ENCODE results near the gene AGTPBP1.
A peak's percentile ranks its signal among the peaks of the same experiment; 100 is the strongest.
"Not testable (repeated sequence)": the region's sequence is repeated elsewhere in the genome, so short reads cannot be mapped to it uniquely, and the experiment has no call there.

Gene AGTPBP1, protein sequence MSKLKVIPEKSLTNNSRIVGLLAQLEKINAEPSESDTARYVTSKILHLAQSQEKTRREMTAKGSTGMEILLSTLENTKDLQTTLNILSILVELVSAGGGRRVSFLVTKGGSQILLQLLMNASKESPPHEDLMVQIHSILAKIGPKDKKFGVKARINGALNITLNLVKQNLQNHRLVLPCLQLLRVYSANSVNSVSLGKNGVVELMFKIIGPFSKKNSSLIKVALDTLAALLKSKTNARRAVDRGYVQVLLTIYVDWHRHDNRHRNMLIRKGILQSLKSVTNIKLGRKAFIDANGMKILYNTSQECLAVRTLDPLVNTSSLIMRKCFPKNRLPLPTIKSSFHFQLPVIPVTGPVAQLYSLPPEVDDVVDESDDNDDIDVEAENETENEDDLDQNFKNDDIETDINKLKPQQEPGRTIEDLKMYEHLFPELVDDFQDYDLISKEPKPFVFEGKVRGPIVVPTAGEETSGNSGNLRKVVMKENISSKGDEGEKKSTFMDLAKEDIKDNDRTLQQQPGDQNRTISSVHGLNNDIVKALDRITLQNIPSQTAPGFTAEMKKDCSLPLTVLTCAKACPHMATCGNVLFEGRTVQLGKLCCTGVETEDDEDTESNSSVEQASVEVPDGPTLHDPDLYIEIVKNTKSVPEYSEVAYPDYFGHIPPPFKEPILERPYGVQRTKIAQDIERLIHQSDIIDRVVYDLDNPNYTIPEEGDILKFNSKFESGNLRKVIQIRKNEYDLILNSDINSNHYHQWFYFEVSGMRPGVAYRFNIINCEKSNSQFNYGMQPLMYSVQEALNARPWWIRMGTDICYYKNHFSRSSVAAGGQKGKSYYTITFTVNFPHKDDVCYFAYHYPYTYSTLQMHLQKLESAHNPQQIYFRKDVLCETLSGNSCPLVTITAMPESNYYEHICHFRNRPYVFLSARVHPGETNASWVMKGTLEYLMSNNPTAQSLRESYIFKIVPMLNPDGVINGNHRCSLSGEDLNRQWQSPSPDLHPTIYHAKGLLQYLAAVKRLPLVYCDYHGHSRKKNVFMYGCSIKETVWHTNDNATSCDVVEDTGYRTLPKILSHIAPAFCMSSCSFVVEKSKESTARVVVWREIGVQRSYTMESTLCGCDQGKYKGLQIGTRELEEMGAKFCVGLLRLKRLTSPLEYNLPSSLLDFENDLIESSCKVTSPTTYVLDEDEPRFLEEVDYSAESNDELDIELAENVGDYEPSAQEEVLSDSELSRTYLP

DNA sequence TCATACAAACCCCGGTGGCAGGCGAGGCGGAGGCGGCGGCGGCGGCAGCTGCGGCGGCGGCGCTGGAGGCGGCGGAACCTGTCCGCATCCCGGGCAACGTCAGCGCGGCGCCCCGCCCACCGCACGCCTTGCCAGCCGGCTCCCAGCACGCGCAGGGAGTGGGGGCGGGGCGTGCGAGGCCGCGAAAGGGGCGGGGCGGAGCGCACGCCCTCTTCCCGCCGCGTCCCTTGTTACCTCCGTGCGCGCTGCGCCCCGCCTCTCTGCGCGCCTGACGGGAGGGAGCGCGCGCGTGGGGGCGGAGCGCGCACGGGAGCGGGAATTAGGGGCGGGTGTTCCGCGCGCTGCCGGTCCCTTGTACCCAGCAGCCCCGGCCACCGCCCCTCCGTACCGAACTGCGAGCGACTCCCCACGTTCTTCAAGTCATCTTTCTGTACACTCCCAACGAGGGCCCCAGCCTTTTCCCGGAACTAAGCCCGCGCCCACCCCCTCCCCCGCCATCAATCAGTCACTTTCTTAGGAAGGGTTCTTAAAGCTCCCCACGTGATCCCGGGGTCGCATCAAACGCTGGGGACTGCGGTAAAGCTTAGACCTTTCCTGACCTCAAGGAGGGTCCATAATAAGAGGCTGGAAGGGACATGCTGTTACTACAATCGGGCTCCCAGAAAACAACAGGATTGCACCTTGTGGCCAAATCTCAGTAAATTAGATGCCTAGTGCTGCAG lies at the start of gene AGTPBP1:
Gene AGTPBP1, minus strand, starts transcription at position 80 of the 722 bp plus-strand sequence. CDS start 29,421 bp downstream, outside the sequence.
- DNase-seq (ENCODE audit: low spot score) = peak; percentile 96

DNA sequence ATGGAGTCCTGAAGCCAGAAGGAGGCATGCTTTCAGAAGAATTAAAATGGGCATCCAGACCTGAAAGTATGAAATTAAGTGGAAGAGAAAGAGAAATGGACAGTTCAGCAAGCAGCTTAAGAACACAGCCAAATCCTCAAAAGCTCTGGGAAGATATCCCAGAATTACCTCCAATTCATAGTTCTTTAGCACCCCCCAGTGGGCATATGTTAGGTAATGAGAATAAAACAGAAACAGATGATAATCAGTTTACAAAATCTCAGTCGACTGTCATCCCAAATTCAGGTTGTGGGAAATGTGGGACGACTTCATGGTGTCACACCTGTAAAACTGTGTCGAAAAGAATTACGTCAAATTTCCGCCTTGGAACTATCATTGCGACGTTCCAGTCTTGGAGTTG lies 44.4 kb upstream of the AGTPBP1 start:
- not testable (repeated sequence) for DNase-seq (ENCODE audit: low spot score)

DNA sequence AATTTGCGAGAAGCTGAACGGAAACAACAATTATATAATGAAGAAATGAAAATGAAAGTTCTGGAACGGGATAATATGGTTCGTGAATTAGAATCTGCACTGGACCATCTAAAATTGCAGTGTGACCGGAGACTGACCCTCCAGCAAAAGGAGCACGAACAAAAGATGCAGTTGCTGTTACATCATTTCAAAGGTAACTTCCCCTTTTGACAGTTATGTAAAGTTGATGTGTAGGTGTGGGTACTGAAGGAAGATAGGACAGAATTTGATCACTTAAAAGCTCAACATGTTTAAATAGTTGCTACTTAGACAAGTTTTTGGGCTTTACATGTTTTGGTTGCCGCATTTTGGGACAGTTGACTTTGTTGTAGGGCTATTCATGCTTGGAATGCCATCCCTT lies 32.1 kb upstream of the AGTPBP1 start:
- DNase-seq (ENCODE audit: low spot score) = not testable (repeated sequence)

DNA sequence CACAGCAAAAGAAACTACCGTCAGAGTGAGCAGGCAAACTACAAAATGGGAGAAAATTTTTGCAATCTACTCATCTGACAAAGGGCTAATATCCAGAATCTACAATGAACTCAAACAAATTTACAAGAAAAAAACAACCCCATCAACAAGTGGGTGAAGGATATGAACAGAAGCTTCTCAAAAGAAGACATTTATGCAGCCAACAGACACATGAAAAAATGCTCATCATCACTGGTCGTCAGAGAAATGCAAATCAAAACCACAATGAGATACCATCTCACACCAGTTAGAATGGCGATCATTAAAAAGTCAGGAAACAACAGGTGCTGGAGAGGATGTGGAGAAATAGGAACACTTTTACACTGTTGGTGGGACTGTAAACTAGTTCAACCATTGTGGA lies 20.0 kb upstream of the AGTPBP1 start:
- DNase-seq (ENCODE audit: low spot score) = not testable (repeated sequence)

DNA sequence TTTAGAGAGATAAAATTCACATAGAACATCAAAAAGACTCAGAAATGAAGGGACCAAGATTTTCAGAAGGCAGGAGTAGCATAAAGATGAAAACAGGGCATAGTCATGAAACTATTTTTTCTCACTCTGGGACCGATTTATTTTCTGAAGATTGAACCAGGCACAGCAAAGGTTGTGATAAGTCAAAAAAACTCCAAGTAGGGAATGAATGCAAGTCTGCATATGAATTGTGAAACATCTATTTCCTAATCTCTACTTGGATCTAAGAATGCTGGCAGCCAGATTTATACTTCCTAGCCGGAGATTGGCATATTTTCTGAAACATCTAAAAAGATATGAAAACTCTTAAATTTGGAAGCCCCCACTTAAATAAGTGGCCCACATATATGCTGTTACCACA lies 16.0 kb upstream of the AGTPBP1 start:
- DNase-seq (ENCODE audit: low spot score) = not testable (repeated sequence)

DNA sequence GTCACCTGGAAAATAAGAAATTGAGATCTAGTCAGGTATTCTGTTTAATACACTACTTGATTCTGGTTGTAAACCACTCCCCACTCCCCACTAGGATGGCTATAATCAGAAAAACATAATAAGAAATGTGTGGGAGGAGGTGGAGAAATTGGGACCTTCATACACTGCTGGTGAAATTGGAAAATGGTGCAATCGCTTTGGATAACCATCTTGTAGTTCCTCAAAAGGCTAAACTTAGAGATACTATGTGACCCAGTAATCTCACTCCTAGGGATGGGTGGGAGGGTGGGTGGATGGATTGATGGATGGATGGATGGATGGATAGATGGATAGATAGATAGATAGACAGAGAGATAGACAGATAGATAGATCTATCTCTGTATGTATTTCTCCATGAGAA lies 14.5 kb upstream of the AGTPBP1 start:
- DNase-seq (ENCODE audit: low spot score) = not testable (repeated sequence)

DNA sequence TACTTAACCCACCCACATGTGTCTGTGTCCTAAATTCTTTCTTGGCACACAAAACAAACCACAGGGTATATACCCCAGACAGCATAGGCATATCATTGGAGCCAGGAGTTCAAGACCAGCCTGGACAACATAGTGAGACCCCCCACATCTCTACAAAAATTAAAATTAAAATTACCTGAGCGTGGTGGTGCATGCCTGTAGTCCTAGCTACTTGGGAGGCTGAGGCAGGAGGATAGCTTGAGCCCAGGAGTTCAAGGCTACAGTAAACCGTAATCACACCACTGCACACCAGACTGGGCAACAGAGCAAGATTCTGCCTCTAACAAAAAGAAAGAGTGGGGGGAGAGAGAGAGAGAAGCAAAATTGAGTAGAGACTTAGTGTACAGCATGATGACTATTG lies 4.6 kb upstream of the AGTPBP1 start:
- DNase-seq (ENCODE audit: low spot score) = no peak

DNA sequence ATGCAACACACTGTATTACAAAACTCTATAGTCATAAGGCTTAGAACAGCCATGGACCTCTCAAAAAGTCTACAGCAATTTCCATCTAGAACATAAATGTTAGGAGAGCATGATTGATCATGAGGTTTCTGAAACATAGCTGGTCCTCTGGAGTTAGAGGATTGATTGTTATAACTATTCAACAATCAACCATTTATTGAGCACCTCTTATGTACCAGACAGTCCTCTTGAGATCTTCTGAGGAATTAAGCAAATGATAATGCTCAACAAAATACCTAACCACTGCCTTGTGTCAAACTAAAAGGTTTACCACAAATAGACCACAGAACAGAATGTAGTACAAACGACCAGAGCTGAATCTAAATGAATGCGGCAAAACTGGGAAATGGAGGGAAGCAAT lies 3.4 kb upstream of the AGTPBP1 start:
- DNase-seq (ENCODE audit: low spot score) = no peak

DNA sequence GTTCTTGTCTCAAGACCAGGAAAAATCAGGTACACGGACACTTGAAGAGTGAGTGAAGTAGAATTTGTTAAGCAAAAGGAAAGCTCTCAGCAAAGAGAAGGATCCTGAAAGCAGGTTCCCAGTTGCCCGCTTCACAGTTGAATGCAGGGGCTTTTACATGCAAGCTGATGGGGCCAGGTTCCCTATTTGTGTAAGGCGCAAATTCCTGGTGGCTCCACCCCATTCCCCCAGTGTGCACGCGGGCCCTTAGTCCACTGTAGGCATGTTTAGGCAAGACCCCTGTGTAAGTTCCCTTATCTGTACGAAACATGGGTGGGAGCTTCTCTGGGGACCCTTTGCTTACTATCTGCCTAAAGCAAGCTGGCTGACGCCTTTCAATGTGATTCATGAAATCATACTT lies 2.7 kb upstream of the AGTPBP1 start:
- no peak for DNase-seq (ENCODE audit: low spot score)

DNA sequence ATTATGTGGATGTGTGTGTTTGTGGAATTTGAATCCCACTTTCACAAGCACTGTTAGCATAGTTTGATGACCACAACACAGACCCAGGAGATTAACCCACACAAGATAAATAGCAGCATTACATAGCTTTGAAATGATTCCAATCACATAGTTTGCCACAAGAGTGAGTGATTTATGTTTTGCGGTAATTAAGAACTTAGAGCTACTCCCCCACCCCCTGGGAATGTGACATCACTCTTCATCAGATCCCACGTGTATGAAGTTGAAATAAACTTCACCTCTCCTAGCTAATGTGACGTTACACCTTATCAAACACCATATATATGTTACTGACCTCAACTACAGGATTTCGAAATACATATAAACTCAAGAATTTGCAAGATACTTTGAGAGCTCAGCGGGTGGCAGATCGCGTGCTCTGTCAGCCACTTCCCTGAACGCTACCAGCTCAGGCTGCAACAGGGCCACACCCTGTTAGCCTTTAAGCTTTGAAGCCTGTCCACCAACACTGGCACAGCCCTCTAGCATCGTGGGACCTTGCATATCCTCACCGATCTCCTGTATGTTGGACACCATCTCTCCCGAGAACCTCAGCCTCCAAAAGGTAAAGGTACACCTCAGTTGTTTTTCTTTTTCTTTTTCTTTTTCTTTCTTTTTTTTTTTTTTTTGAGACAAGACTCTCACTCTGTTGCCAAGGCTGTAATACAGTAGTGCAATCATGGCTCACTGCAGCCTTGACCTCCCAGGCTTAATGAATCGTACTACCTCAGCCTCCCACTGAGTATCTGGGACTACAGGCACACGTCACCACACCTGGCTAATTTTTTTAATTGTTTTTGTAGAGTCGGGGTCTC lies 1.7 kb upstream of the AGTPBP1 start:
- DNase-seq (ENCODE audit: low spot score) = no peak

DNA sequence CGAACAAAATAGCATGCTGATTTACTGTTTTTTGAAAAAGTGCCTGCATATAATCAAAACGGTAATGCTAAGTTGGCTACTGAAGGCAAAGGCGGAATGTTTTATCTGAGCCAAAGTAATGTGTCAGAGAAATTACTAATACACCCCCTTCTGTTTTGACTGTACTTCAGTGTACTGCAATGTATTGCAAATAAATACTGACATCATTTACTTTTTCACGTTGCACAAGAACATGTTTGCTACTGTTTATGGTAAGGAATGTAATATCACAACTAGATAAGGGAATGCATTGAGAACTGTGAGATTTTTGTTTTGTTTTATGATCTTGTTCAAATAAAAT lies 813 bp upstream of the AGTPBP1 start:
- DNase-seq (ENCODE audit: low spot score) = no peak

DNA sequence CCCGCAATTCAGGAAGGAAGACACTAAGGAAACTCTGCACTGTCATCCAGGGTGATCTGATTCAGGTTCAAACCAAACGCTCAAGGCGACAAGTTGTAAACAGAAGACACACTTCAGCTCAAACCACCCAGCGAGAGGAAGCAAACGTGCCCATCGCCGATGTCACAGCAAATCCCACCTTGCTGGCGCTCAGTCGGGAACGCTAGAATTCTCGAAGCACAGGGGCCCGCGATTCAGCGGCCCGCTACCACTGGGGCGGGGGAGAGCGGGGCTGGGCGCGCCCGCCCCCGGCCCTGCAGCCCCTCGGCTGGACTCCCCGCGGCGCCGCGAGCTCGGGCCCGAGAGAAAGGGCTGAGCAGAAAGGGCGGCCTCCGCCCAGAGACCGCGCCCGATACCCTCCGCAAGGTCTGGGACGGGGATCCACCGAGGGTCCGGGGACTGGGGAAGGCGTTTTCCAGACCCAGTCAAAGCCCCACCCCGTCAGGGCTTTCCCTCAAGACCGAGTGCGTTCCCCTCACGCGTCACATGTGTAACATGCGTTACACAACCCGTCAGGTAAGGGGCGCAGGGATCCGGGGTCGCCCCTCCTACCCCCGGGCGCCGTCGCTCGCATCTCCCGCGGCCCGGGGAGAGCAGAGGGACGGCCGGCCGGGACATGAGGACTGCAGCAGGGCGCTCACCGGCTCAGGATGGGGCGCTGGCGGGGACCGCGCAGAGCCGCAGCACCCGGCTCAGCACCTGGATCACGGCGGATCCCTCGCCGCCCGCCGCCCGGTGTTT lies 469 bp downstream of the AGTPBP1 start:
- DNase-seq (ENCODE audit: low spot score) = peak; percentile 74

DNA sequence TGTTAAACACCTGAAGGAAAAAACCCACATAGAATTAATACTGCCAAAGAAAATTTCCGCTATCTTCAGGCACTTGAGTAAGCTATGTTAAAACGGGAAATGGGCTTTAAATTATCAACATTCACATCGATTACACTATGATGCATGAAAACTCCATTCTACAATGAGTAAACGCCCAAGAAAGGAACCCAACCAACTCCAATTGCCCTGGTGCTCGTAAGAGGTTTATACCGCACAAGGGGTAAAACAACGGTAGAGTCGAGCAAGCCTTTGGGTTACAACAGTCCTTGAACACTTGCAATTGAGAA lies 1.0 kb downstream of the AGTPBP1 start:
- DNase-seq (ENCODE audit: low spot score) = peak; percentile 25

DNA sequence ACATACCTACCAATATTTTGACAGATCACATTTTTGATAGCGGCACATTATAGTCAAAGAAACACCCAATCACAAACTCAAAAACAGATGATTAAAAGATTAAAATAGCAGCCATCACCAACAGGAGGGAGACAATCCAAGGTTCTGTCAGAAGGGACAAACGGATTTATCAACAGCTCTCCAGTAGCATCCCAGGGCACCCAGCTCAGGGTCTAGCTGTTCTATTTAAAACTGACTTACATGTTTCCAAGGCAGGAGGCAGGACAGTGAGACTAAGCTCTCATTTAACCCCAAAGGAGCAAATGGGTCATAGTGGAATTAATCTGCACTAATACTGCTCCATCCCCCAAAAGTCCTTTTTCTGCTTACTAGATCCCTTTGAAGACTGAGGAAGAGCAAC lies 3.2 kb downstream of the AGTPBP1 start:
- peak; percentile 29 for DNase-seq (ENCODE audit: low spot score)

DNA sequence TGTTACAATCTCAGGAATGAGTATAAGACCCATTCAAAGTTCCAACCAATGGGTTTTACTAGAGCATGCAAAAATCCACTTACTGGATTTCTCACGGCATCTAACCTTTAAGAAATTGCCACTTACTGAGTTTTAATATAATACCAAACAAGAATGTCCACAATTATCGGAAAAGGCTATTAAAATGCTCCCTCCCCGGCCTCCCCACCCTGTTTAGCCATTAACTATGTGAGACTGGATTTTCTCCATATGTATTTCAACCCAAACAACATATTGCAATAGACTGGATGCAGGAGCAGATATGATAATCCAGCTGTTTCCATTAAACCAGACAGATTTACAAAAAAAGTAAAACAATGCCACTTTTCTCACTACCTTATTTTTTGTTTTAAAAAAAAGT lies 4.1 kb downstream of the AGTPBP1 start:
- no peak for DNase-seq (ENCODE audit: low spot score)

DNA sequence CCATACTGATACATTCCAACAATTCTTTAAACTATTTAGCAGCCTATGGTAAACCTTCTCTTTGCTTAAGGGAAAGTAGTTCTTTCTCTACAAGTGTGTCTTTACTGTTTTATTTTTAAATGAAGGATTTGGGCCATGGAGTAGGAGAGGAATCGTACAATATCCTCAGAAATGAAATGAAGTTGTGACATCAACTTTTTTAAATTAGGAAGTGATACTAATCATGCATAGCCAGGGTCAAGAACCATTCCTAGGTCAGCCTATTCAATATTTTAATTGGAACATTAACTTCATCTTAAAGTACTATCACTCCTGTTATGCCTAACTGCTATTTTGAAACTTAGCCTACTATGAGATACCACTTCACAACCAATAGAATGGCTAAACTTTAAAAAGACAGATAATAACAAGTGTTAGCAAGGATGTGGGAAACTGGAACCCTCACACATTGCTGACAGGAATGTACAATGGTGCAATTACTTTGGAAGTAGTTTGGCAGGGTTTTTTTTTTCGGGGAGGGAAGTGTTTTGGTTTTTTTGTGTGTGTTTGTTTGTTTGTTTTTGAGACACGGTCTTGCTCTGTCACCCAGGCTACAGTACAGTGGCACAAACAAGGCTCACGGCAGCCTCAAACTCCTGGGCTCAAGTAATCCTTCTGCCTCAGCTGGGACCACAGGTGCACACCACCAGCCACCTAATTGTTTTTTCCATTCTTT lies 10.7 kb downstream of the AGTPBP1 start:
- no peak for DNase-seq (ENCODE audit: low spot score)

DNA sequence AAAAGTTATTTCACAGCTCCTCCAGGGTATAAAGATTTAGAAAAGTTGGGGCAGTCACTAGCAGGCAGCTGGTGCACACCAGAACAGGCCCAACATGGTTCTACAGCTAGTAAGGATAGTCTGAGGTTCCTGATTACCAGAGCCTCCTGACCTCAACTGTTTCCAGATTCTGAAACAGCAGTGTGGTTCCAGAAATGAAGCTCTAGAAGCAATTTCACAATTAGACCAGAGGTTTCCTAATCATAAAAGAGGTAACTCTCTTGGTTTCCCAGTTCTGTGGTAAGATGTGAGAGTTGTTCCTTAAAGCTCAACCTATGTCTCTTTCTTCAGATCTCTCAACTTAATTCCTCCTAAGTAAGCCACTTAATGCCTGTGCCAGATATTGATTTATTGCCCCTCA lies 11.9 kb downstream of the AGTPBP1 start:
- DNase-seq (ENCODE audit: low spot score) = no peak

DNA sequence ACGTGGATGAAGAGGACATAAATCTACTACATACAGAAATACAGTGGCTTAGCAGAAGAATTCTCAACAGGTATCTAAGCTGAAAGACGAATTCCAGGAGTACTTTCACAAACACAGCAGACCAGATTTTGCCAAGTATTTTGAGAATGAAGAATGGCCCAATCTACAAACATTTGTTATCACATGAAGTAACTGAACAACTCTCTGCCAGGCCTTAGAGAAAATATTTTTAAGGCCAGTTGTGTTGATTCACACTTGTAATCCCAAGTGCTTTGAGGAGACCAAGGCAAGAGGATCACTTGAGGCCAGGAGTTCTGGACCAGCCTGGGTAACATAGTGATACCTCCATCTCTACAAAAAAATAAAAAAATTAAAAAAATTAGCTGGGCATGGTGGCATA lies 14.3 kb downstream of the AGTPBP1 start:
- DNase-seq (ENCODE audit: low spot score) = no peak

DNA sequence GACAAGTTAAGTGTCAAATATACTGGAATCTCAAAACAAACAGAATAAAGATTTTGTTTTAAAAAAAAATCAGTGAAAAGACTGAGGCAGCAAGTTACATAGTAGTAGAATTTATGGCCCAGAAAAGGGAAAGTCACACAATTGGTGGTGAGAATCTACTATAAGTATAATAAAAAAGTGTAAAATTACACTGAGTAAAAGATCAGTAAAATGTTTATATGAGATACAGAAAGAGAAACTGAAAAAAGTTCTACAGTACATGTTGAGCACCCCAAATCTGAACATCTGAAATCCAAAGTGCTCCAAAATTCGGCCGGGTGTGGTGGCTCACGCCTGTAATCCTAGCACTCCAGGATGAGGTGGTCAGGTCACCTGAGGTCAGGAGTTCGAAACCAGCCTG lies 15.0 kb downstream of the AGTPBP1 start:
- DNase-seq (ENCODE audit: low spot score) = no peak

DNA sequence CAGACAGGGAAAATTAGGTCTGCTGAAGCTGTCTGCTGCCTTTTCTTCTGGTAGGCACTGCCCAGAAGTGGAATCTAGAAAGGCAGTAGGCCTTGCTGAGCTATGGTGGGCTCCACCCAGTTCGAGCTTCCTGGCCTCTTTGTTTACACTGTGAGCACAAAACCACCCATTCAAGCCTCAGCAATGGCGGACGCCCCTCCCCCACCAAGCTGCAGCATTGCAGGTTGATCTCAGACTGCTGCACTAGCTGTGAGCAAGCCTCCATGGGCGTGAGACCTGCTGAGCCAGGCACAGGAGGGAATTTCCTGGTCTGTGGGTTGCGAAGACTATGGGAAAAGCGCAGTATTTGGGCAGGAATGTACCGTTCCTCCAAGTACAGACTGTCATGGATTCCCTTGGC lies 18.5 kb downstream of the AGTPBP1 start:
- DNase-seq (ENCODE audit: low spot score) = no peak
